HG03457 (cell line): Measurements from ENCODE around the gene NSMCE4A.
A peak's percentile ranks its signal among the peaks of the same experiment; 100 is the strongest.
"Not testable (repeated sequence)": the region's sequence is repeated elsewhere in the genome, so short reads cannot be mapped to it uniquely, and the experiment has no call there.

Experiments used
- ATAC-seq: cut with Tn5 transposase; IDR thresholded peaks from one replicate; pipeline ENCODE4 v1.9.1; 2021; ENCODE audit warnings: moderate number of reproducible peaks; ENCODE audit not compliant: unreplicated experiment

NSMCE4A gene

GRCh38 chr10:121990015-121990677 lies 15.1 kb upstream of the NSMCE4A start:
- ATAC-seq, result no peak

DNA sequence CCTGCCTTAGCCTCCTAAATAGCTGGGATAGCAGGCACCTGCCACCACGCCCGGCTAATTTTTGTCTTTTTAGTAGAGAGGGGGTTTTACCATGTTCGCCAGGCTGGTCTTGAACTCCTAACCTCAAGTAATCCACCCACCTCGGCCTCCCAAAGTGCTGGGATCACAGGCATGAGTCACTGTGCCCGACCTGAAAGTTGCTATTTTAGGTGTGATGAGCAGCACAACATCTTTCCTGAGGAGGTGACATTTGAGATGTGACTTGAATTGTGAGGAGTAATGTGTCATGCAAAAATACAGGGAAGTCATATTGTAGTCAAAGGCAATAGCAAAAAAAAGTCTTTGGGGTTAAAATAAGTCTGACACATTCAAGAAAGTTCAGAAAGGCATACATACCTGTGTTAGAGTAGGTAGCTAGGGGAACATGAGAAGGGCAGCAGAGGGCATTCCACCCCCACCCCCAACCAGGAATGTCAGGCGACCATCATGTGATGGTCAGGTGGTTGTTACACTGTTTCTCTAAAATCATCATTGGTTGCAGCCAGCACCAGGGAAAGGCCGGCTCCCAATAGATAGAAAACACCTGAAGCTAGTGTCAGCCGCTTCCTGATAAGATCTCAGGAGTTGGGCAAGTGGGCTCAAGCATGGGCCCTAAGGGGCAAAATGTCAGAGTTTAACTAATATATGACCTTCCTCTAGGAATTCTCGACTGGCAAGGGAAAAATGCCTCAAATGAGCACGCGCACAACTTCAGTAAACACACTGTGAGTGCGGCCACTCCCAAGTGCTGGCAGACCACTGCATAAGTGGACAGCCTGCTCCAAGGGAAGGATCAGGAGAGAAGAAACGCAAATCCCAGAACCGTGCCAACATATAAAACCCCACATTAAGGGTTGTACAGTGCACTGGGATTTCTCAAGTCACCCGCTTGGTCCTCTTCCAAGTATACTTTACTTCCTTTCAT lies 13.6 kb upstream of the NSMCE4A start, which contains the start of gene TACC2:
TACC2 (plus strand) TSS at position 803 of the 964 bp plus-strand sequence. CDS start 32,819 bp downstream, outside the sequence.
- ATAC-seq, result no peak

DNA sequence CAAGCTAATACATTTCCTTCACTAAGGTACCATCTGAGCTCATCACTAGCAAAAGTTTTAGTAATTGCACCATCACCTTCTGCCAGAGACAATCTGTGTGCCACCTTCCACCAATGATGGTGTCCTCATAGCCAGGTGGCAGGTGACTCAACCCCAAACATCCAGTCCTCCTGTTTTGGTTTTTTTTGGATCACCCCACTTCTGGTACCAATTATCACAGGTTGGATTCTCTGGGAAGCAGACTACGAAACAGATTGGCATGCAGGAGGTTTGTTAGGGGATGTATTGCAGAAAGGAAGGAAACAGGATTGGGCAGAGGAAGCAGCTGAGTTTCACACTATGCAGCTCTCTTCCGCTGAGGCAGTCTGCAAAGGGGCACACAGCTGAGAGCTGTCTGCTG lies 9.4 kb upstream of the NSMCE4A start:
- ATAC-seq, result no peak

GRCh38 chr10:121983852-121984251 lies 8.8 kb upstream of the NSMCE4A start:
- ATAC-seq, result no peak

GRCh38 chr10:121981346-121981745 lies 6.3 kb upstream of the NSMCE4A start:
- no peak for ATAC-seq

- ATAC-seq, result no peak
Observed at GRCh38 chr10:121978511-121978910, 3.5 kb upstream of the NSMCE4A start.

GRCh38 chr10:121976607-121977006 lies 1.6 kb upstream of the NSMCE4A start:
- no peak for ATAC-seq

DNA sequence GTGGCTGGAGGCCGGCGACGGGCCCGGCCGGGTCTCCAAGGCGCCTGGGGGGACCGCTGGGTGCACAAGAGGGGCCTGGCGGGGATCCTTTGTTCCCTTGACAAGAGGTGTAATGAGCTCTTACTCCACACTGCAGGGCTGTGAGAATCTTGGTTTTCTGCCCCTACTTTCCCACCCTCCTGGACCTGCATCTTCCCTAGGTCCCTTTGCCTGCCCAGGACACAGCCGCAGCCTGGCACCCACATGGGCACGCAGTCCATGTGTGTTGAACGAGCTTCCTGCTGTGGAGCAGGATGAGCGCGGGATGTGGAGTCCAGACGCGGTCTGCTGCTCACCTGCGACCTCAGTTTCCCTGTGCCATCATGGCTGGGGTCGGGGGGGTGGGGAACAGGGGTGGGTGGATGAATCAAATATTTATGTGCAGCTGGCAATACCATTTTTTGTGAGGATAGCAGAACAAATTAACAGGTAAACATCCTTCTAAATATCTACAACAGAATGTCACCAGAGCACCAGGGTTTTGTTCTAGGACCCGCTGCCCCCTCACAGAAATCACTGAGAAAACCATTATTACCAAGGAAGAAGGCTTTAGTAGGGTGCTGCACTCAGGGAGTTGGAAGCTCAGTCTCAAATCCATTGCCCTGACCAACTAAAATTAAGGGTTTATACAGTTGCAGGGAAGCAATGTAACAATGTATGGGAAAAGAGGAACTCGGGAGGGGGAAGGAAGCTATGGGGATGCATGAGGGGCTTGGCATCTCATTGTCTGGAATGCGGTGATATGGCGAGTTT lies 474 bp upstream of the NSMCE4A start:
- peak; percentile 17 for ATAC-seq

DNA sequence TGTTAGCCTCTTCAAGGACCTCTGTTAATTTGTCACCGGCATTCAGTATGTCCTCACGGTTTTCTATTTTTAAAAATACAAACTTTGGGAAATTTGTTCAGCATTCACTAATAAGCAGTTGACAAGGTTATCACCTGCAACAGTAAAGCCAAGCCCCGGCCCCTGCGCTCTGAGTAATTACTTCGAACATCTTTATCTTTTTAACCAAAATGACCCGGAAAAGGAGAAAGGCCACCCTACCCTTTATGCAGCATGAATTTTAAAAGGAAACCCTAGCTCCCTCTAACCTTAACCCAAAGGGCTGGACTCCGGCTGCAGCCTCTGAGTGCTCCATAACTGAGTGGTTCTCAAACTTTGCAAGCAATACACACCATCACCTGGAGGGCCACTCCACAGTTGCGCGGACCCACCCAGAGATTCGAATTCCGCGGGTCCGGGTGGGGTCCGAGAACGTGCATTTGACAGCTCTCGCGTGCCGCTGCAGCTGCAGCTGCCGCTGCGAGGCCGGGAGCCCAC lies 940 bp downstream of the NSMCE4A start:
- no peak for ATAC-seq

DNA sequence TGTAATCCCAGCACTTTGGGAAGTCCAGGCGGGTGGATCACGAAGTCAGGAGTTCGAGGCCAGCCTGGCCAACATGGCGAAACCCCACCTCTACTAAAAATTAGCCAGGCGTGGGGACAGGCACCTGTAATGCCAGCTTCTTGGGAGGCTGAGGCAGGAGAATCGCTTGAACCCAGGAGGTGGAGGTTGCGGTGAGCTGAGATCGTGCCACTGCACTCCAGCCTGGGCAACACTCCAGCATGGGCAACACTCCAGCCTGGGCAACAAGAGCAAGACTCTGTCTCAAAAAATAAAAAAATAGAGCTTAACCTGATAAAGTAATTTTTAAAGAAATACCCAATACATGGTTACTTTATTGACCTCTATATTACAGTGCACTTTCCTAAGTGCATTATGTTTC lies 5.9 kb downstream of the NSMCE4A start:
- ATAC-seq, result not testable (repeated sequence)

GRCh38 chr10:121965996-121966395 lies 9.0 kb downstream of the NSMCE4A start:
- ATAC-seq, result no peak

DNA sequence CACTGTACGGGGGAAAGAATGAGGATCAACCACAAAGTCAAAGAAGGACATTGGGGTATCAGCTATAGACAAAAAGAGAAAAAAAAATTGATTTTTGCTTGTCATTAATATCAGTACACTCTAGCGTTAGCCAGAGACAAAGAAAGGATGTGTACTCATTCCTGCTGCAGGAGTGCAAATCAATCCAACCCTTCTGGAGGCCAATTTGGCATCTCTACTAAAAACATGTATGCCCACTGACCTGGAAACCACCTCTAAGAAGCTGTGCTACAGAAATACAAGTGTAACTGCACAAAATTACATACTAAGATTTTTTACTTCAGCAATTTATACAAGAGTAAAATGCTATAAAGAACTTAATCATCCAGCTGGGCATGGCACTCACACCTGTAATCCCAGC lies 13.6 kb downstream of the NSMCE4A start:
- ATAC-seq, result no peak

DNA sequence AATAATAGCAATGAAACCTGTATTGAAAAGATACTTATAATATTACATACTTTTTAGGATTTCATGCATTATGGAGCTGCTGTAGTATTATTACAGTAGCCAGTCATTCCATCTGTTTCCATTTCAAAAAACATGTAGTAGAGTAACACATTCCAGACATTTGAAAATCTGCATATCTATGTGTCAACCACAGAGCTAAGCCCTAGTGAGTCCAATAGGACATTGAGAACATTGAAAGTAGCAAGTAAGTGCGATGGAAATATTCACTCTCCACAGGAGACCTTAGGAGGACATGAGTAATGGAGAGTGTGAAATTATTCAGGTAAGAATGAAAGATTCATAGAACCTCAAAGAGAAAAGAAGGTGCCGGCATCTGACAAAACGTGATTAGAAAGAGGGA lies 15.3 kb downstream of the NSMCE4A start:
- ATAC-seq, result no peak

DNA sequence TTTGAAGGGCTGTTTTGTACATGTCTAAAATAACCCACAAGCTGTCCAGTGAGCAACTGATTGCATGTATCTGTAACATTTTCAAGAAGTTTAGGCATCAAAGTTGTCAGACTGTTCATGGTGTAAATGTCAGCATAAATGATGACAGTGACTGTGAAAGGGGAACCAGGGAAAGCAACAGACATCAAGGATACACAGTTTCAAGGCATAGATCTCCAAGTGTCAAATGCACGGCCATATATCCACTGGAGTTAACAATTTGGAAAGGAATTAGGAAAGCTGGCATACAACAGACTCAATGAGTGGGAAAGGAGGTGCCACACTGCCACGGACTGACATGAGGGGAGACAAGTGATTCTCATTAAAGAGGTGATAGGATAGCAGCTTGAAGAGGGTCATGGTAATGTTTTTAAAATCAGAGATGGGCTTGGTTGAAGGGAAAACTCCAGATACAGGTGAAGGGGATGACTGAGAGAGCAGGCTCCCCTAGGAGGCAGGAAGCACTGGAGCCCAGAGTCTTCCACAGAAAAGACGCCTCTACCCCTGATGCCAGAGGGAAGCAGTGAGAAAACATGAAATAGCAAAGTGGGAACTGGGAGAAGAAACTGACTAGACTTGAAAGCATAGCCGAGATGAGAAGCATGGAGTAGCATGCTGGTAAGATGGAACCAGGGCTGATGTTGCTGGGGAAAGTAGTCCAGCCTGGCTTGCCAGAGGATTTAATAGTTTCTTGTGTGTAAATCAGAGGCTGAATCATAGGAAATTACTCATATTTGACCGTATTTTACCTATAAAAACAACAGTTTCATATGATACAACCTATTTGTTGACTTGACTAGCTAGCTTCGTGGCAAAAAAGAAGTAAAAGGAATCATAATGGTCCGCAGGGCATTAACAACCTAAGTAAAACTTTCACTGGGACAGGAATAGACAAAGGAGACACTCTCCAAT lies 18.6 kb downstream of the NSMCE4A start:
- no peak for ATAC-seq

- no peak for ATAC-seq
Observed at GRCh38 chr10:121952226-121952625, 22.8 kb downstream of the NSMCE4A start.

DNA sequence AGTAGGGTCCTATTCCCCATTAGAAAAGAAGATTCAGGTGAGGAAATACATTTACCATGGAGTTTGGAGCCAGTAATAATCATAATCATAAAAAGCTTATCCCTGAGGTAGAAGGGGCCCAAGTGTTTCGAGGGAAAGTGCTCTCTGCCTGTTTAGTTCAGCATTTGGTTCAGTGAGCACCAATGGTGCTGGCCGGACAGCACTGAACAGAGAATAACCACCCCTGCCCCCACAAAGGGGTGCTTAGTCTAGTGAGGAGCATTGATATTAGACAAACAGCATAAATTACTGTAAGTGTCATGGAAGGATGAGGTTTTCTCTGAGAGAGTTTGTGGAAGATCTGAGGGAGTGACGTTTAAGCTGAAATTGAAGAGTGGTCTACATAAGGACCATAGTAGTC lies 25.6 kb downstream of the NSMCE4A start:
- no peak for ATAC-seq

- ATAC-seq, result no peak
Observed at GRCh38 chr10:121949049-121949448, 26.0 kb downstream of the NSMCE4A start.

DNA sequence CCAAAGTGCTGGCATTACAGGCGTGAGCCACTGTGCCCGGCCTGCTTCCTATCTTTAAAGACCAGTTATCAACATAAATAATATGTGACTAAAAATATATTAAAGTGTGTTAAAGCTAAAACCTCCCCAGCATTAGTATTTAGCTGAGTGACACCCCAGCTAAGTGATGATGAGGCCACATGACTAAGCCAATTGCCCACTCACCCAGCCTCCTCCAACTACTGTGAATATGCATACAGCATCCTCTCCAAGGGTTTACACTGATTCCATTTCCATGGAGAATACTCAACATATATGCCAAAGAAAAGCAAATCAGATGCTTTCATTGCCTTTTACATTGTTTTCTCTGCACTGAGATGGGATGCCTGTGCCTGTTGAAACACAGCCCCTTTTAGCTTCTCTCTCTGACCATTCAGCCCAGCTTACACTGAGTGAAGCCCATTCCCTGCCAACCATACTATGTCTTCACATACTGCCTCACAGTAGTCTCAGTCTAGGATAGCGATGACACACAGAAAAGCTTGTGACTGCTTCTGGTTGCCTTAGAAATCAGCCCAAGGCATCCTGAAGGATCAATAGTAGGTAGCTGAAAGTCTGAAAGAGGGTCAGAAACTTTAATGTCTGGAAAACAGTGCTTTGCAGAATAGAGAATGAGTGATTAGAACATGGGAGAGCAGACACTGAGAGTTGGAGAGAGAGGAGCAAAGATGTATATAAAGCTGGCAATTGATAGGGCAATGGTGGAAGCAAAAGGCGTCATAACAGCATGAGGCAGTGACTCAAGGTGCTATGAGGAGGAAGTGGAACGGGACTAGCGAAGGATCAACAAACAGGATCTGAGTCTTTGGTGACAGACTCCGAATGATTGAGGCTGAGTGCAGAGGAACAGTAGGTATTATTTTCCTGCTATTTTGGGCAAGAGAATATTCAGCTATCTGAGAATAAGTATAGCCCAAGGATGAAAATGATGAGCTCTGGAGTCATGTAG lies 27.4 kb downstream of the NSMCE4A start:
- ATAC-seq, result no peak
